LNCAP (cell line): ENCODE results near the gene C12orf60.

Experiments used
- TF ChIP-seq, protein P1 (sequence below): fragments of 450-650 bp; IDR thresholded peaks from 2 replicates; pipeline ENCODE4 v1.5.1; 2017; ENCODE audit warnings: mild to moderate bottlenecking

C12orf60 gene

DNA sequence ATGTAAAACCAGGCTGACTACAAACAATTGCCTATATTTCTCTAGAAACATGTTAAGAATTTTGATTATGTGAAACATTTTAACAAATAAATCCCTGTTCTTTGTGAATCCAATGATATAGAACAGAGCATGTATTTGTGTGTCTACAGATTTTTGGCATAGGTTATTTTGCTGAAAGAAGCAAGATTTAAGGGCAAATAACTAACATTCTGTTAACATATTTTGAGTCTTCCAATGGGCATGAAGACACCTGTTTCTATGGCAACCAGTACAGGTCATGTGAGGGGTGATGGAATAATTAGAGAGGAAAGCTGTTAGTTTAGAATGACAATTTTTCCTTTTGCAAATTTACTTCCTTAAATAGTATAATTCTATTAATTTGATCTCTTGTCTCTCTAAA, 31.0 kb downstream of the C12orf60 start:
- TF ChIP-seq, protein P1, sequence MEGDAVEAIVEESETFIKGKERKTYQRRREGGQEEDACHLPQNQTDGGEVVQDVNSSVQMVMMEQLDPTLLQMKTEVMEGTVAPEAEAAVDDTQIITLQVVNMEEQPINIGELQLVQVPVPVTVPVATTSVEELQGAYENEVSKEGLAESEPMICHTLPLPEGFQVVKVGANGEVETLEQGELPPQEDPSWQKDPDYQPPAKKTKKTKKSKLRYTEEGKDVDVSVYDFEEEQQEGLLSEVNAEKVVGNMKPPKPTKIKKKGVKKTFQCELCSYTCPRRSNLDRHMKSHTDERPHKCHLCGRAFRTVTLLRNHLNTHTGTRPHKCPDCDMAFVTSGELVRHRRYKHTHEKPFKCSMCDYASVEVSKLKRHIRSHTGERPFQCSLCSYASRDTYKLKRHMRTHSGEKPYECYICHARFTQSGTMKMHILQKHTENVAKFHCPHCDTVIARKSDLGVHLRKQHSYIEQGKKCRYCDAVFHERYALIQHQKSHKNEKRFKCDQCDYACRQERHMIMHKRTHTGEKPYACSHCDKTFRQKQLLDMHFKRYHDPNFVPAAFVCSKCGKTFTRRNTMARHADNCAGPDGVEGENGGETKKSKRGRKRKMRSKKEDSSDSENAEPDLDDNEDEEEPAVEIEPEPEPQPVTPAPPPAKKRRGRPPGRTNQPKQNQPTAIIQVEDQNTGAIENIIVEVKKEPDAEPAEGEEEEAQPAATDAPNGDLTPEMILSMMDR: no peak

DNA sequence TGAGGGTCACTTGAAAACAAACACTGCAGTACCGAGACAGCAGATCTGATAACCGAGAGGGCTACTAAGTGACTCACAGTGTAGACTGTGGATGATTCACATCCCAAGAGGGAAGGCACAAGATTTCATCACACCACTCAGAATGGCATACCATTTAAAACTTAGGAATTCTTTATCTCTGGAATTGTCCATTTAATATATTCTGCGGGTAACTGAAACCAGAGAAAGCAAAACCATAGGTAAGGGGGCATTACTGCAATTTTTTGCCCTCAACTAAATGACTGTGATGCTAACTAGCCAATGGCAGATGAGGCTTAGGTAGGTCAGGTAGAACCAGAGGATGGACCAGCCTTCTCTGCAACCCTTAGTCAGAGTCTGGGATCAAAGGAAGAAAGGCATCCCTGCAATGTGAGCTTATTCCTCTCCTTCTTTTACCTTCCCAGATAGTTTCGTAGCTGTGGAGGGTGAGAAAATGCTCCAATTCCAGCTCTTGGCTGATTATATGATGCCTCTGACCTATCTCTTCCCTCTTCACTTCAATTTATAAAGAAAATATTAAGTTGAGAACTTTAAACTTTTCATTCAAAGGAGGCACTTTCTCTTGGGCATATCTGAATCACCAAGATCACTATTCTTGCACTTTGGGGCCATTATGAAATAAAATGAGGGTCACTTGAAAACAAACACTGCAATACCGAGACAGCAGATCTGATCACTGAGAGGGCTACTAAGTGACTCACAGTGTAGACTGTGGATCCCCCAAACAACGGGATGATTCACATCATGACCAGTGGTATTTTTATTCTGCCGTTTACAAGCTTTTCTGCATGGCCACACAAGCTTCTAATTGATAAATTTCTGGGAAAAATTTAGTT, 33.1 kb downstream of the C12orf60 start:
- TF ChIP-seq, protein P1: no peak

DNA sequence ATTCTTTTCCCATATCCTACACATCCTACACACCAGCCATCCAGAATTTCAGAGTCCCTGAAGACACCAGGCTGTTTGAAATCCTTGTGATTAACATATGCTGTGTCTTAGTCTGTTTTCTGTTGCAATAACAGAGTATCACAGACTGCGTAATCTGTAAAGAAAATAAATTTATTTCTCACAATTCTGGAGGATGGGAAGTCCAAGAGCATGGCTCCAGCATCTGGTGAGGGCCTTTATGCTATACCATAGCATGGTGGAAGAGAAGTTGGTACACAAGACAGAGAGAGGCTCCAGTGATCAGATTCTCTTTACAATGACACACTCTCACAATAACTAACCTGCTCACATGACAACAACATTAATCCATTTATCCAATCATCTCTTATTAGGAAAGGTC, 35.8 kb downstream of the C12orf60 start:
- TF ChIP-seq, protein P1: no peak

DNA sequence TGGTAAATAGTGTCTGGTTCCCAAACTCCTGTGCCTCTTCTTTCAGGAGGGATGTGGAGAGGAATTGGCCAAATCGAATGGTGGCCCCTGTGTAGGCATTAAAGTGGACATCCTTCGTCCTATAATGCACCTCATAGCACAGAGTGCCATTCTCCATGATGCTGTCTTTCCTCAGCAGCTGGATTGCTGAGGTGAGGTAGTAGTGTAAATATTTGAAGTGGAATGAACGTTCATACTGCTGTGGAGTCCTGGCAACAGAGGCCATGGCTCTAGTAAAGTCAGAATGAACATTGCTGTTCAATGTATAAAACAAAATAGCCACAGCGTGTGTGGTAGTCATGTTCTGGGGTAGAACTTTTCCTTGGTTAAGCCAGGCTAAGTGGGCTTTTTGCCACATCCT, 37.1 kb downstream of the C12orf60 start:
- TF ChIP-seq, protein P1: no peak

DNA sequence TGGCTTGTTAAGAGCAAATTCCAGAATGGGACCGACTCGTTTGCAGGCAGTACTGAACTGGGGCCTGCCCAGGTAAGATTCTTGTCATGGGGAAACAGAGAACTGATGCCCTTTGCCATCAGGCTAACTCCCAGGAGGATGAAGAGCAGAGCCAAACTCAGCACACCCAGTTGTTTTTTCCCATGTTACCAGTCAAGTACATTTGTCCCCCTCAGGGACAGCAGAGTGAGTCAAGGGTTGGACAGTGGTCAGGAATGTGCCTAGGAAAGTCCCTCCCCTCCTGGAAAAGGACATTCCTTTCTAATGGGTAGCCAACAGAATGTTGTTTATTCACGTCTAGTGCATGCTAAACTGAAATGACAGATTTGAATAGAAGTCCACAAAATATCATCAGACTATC, 38.3 kb downstream of the C12orf60 start:
- TF ChIP-seq, protein P1: no peak

DNA sequence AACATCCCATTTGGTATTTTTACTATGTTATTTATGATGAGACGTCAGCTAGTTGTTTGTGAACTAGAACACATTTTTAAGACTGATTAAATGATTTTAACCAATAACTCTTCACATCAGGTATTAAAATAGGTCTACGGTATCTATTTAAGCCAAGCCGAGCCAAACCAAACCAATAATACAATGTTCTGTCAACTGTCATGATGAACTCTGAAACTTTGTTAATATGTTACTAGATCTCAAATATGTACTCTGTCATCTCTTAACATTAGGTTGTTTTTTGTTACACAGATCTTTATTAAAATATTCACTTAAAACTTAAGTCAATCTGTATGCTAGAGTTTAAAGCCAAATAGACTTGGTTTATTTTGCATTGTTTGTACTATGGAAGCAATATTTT, 38.8 kb downstream of the C12orf60 start:
- TF ChIP-seq, protein P1: no peak

DNA sequence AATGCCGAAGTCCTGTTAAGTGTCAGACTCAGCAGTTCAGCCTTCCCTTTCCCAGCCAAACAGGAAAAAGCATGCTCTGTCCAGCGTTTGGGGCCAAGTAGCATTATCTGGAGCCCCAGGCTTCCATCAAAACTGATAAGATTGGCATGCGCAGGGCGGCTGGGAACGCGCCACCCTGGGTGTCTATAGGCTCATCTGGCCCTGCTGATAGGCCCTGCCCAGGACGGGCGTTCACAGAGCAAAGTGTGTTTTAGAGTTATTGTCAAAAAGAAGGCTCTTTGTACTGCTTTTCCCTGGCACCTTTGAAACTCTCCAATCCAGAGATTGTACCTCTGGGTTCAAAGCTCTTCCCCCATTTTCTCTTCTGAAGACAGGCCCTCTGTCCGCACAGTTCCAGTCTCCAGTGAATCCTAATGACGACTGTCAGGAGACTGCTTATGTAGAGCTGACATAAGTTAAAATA, 40.0 kb downstream of the C12orf60 start, which contains the start of gene ART4:
Gene ART4 (minus strand): TSS at position 102 of the 463 bp plus-strand sequence. CDS start 413 bp downstream, outside the sequence.
- TF ChIP-seq, protein P1: no peak
